Endothelial cell of umbilical vein (primary cell): ENCODE data around the gene EFTUD2. TPM values are rescaled to one million over a fixed set of nuclear protein-coding genes. Genes with fewer than 3 reads are reported as not detected.
A peak's percentile ranks its signal among the peaks of the same experiment; 100 is the strongest.
"Not testable (repeated sequence)": the region's sequence is repeated elsewhere in the genome, so short reads cannot be mapped to it uniquely, and the experiment has no call there.

Experiments used
- BruUV-seq: library from RNA; stranded (reverse); fragments of 400-500 nt; replicated peaks from 2 replicates; lab custom pipeline; 2021; lab: Mats Ljungman, UMichigan
- CTCF ChIA-PET: fragments of 300-600, 350-600 bp; sonication (Branson Sonifier 250); formaldehyde crosslinking; loops from one replicate; lab custom pipeline; 2021; ENCODE audit warnings: antibody characterized with exemption, inconsistent platforms; lab: Charles Lee
- POLR2A ChIA-PET: fragments of 300-600, 350-600 bp; sonication (Branson Sonifier 250); formaldehyde crosslinking; loops from one replicate; lab custom pipeline; 2021; ENCODE audit warnings: antibody characterized with exemption, inconsistent platforms; lab: Charles Lee
- DNase-seq: peaks from one replicate; pipeline ENCODE4 v3.0.0-alpha.2; 2011; ENCODE audit warnings: low read depth, low spot score
- FAIRE-seq: peaks from 2 replicates; lab custom pipeline; 2011; peaks lifted over from hg19 to GRCh38; lab: Jason Lieb, UNC
- H2AFZ ChIP-seq: 2 replicates; pipeline ENCODE4 v1.6.0; 2012; ENCODE audit warnings: low read depth, low read length, control low read depth, inconsistent platforms
- H3K27ac ChIP-seq: 2 replicates; pipeline ENCODE4 v1.5.1; 2011; ENCODE audit warnings: low read depth, mild to moderate bottlenecking, control low read depth, low read length, moderate library complexity; ENCODE audit not compliant: insufficient read depth
- H3K27me3 ChIP-seq, 2 experiments: 2 replicates each; pipeline versions ENCODE4 v1.6.0 to v1.6.1; 2011; ENCODE audit warnings: low read length in 2 of 2, mixed read lengths in 1 of 2; ENCODE audit not compliant: control insufficient read depth in 2 of 2, insufficient read depth in 2 of 2
- H3K36me3 ChIP-seq, 2 experiments: 2 replicates in 1 of 2; 3 replicates in 1 of 2; pipeline ENCODE4 v1.5.1; 2011; ENCODE audit warnings: low read length in 2 of 2, mild to moderate bottlenecking in 1 of 2, moderate library complexity in 1 of 2; ENCODE audit not compliant: control insufficient read depth in 2 of 2, insufficient read depth in 2 of 2; ENCODE audit errors: extremely low read depth in 1 of 2
- H3K4me1 ChIP-seq: 3 replicates; pipeline ENCODE4 v1.5.1; 2011; ENCODE audit warnings: mild to moderate bottlenecking, low read length; ENCODE audit not compliant: control insufficient read depth, insufficient read depth; ENCODE audit errors: extremely low read depth
- H3K4me2 ChIP-seq: 2 replicates; pipeline ENCODE4 v1.6.1; 2011; ENCODE audit warnings: low read length, control low read depth, mixed read lengths; ENCODE audit not compliant: insufficient read depth
- H3K4me3 ChIP-seq, 3 experiments: fragments of 200-600 bp in 1 of 3; sonication (generic), shearing (Covaris generic) in 1 of 3; replicated peaks in 1 of 3; 2 replicates each; pipeline ENCODE4 v1.5.1; 2011 to 2016; ENCODE audit warnings: control low read depth in 3 of 3, low read length in 3 of 3, mild to moderate bottlenecking in 2 of 3, inconsistent platforms in 1 of 3, low read depth in 1 of 3, moderate library complexity in 1 of 3; ENCODE audit not compliant: insufficient read depth in 1 of 3
- H3K79me2 ChIP-seq: 2 replicates; pipeline ENCODE4 v1.6.0; 2012; ENCODE audit warnings: low read length, inconsistent platforms; ENCODE audit not compliant: control insufficient read depth, insufficient read depth
- H3K9ac ChIP-seq: replicated peaks from 2 replicates; pipeline ENCODE3; 2011; ENCODE audit warnings: low read length, control low read depth; ENCODE audit not compliant: insufficient read depth; ENCODE audit errors: extremely low read depth
- H3K9me1 ChIP-seq: replicated peaks from 3 replicates; pipeline ENCODE4 v1.6.0; 2011; ENCODE audit warnings: mild to moderate bottlenecking, low read length; ENCODE audit not compliant: control insufficient read depth, insufficient read depth; ENCODE audit errors: extremely low read depth
- H3K9me3 ChIP-seq: replicated peaks from 2 replicates; pipeline ENCODE4 v1.5.1; 2012; ENCODE audit warnings: low read length, inconsistent platforms; ENCODE audit not compliant: control insufficient read depth, insufficient read depth
- H4K20me1 ChIP-seq: replicated peaks from 2 replicates; pipeline ENCODE3; 2011; ENCODE audit warnings: mild to moderate bottlenecking, low read length; ENCODE audit not compliant: control insufficient read depth, insufficient read depth; ENCODE audit errors: extremely low read depth
- EZH2 ChIP-seq: IDR thresholded peaks from 2 replicates; pipeline ENCODE4 v1.6.1; 2012; ENCODE audit warnings: borderline replicate concordance, low read depth, mild to moderate bottlenecking, moderate library complexity, low read length, inconsistent platforms; ENCODE audit not compliant: severe bottlenecking
- JUN ChIP-seq: IDR thresholded peaks from 2 replicates; pipeline ENCODE4 v1.6.1; 2011; ENCODE audit warnings: borderline replicate concordance, low read depth; ENCODE audit not compliant: insufficient read length, insufficient read depth
- POLR2A ChIP-seq: IDR thresholded peaks from 2 replicates; pipeline ENCODE4 v1.6.1; 2012; ENCODE audit warnings: low read depth, mild to moderate bottlenecking, control low read depth, low read length
- POLR2AphosphoS5 ChIP-seq: IDR thresholded peaks from 2 replicates; pipeline ENCODE4 v1.6.1; 2012; ENCODE audit warnings: low read depth, mild to moderate bottlenecking, control low read depth, low read length, moderate library complexity; ENCODE audit not compliant: insufficient read depth
- dilution Hi-C: fragments of 300-500 bp; cut with MboI; formaldehyde crosslinking; loops from one replicate; pipeline ENCODE4 v1.15.0; 2019; ENCODE audit warnings: low sequenced_read_pairs; ENCODE audit not compliant: extremely low pct_ligation_motif_present
- intact Hi-C: fragments of 100-400 bp; cut with micrococcal nuclease; formaldehyde crosslinking; loops from one replicate; pipeline ENCODE4 v1.10.0; 2022
- polyA plus RNA-seq, 4 experiments: library from polyadenylated mRNA; depleted of rRNA in 3 of 4; stranded (reverse) in 3 of 4; unstranded in 1 of 4; fragments of >200 nt; gene quantifications; 2 replicates each; pipeline versions ENCODE4 v1.2.1 to v1.2.3, GENCODE V29; 2011 to 2012; ENCODE audit warnings: missing spikeins in 1 of 4
- total RNA-seq: library from RNA; stranded (reverse); gene quantifications from 2 replicates; pipeline ENCODE4 v1.2.3, GENCODE V29; 2021

EFTUD2 gene
- total and polyA plus RNA-seq, 2 donors (not counting 3 experiments of a cell fraction or from before 2014, with no cell fraction given): 125 to 170 TPM

GRCh38 chr17:44947461-44948314 lies 48.4 kb upstream of the EFTUD2 start, which contains the start of gene KIF18B:
Gene KIF18B (minus strand): TSS chr17:44947773. CDS start chr17:44936344, 11,429 bp downstream.
- FAIRE-seq: peak; percentile 88

GRCh38 chr17:44945652-44946051 lies 46.4 kb upstream of the EFTUD2 start:
- H3K9me1 ChIP-seq, BruUV-seq, H3K9ac ChIP-seq, DNase-seq, H3K27ac ChIP-seq, H4K20me1 ChIP-seq, dilution Hi-C loops, FAIRE-seq, H3K36me3 ChIP-seq, H3K9me3 ChIP-seq, H2AFZ ChIP-seq, H3K27me3 ChIP-seq, POLR2A ChIA-PET: not testable (repeated sequence)
- Histone ChIP-seq H3K4me1 (peaks cover 11% of the 10 kb centered on the region), H3K79me2 (peaks cover 67% of the 10 kb centered on the region), H3K4me3 (peak overlapping the region in 1 of 3 experiments; percentile 90), H3K4me2 (peak overlapping the region; percentile 83)
- intact Hi-C loops: loop anchor here (2.0 kb wide), 1 partner anchor 73 kb away; no protein-coding TSS in a partner anchor
- CTCF ChIA-PET: interaction anchor here (0.7 to 3.0 kb wide), 3 partner anchors 19 to 384 kb away, joined by 3 to 10 read pairs (median 3); partner anchors contain the start of gene ACBD4

More at GRCh38 chr17:44947461-44948314, 48.4 kb upstream of the EFTUD2 start, which contains the start of gene KIF18B:
- ChIA-PET CTCF (interaction anchor here (3.0 kb wide), 1 partner anchor 188 kb away, joined by 10 read pairs; the partner anchor contains the start of gene ACBD4), POLR2A (no interaction called here)
- Histone ChIP-seq H3K9me3 (no peaks in the 10 kb centered on the region), H3K79me2 (peaks cover 47% of the 10 kb centered on the region), H3K27ac (peak within 1 kb of the TSS; percentile 59), H3K4me3 (peak within 1 kb of the TSS; percentile 30 to 90 (median 63)), H3K9ac (peak within 1 kb of the TSS; percentile 27), H3K4me2 (peak within 1 kb of the TSS; percentile 84), H3K27me3 (no peaks in the 10 kb centered on the region), H3K9me1 (no peaks in the 10 kb centered on the region), H3K4me1 (peaks cover 11% of the 10 kb centered on the region), H3K36me3 (no peaks in the 10 kb centered on the region), H2AFZ (peak within 1 kb of the TSS; percentile 71), H4K20me1 (no peaks in the 10 kb centered on the region)
- BruUV-seq: TSS peak; percentile 99
- intact Hi-C loops (loop anchor here (1.0 to 2.0 kb wide), 2 partner anchors 21 to 71 kb away; partner anchors contain the start of gene C1QL1), dilution Hi-C loops (no loop called here)
- TF ChIP-seq EZH2 (no peak), JUN (no peak), POLR2AphosphoS5 (peak; percentile 94), POLR2A (peak; percentile 97)
- DNase-seq: peak; percentile 92
